HG03565 (cell line): ENCODE results near the gene TCF4.

Source experiments
- ATAC-seq: cut with Tn5 transposase; IDR thresholded peaks from one replicate; pipeline ENCODE4 v1.9.1; 2021; ENCODE audit warnings: mild to moderate bottlenecking, moderate library complexity; ENCODE audit not compliant: unreplicated experiment

The TCF4 gene

DNA sequence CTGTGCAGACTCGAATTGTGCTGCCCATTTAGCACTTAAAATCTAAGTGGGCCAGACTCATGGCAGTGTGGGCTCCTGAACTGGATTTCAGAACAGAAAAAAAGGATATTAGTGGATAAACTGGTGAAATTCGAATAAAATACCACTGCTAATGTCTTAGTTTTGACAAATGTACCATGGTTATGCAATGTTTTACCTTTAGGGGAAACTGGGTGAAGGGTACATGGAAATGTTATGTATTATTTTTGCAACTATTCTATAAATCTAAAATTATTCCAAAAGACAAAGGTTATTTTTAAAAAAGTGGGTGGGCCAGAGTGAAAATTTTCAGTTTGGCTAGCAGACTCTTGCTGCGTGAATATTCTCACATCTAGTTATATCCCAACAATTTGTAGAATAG is 368.2 kb downstream of the TCF4 start:
- ATAC-seq, result no peak

- no peak for ATAC-seq
Observed at GRCh38 chr18:55219059-55219458, 368.9 kb downstream of the TCF4 start.

- no peak for ATAC-seq
Observed at GRCh38 chr18:55214969-55215368, 373.0 kb downstream of the TCF4 start.

- ATAC-seq, result no peak
Observed at GRCh38 chr18:55214534-55214933, 373.5 kb downstream of the TCF4 start.

- ATAC-seq, result no peak
Observed at GRCh38 chr18:55213586-55213985, 374.4 kb downstream of the TCF4 start.

- ATAC-seq, result no peak
Observed at GRCh38 chr18:55206927-55207326, 381.1 kb downstream of the TCF4 start.

DNA sequence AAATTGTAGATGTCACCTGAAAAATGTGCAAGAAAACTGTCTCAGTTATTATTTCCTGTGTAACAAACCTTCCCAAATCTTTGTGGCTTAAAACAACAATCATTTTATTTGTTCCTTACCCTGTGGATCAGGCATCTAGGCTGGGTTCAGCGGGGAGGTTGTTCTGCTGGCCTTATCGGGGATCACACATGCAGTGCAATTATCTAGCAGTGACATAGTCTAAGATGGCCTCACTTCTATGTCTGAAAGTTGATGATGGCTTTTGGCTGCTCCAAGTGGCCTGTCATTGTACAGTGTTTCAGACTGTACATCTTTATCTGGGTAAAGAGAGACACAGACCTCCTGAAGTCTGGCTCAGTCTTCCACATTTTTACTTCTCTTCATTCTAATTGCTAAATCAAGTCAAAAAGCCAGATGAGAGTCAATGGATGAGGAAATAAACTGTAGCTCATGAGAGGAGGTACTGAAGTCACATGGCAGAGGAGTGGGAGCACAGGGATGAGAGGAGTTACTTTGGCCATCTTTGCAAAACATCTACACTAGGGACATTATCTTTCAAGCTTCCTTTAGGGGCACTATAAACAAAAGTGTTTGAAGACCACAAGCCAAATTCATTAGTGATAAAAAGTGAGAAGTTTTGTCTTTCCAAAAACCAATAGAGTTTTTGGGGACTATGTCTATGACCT is 385.6 kb downstream of the TCF4 start:
- ATAC-seq, result no peak

DNA sequence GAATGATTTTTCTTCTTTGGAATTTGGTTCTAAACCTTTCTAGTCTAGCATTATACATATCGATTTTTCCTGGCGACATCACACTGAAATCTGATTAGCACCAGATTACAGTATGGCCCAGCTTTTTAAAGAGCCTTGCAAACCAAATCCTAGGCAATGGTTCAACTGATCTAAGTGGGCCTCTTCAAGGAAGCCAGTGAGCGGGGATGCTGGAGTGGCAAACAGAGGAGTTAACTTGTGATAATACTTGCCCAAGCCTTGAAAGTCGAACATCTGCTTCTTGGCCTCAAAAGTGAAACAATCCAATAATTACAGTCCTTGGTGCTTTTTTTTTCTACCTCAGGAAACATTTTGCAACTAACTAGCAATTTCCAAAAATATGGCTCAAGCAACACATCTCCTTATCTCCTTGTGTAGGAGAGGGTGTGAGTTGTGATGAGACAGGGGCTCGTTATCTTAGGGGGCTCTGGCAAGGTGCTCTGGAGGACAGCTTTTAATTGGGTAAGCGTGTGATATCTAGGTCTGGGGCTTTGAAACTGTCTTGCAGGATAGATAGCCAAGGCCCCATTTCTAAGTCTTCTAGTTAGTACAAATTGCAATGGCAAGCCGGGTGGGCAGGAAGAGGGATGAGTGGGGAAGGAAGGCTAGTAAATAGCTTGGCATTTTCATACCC is 388.6 kb downstream of the TCF4 start:
- no peak for ATAC-seq

DNA sequence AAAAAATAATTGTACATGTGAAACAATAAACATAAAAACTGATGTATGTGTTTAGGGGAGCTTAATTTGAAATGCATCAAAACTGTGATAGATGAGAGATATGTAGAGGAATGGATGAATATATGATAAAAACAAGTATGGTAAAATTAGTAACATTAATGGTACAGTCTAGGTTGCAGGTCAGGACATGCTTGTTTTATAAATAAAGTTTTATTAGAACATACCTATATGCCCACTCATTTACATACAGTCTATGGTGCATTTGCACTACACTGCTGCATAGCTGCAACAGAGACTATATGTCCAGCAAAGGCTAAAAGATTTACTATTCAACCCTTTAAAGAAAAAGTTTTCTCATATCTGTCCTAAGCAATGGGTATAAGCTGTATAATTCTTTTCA is 392.1 kb downstream of the TCF4 start:
- no peak for ATAC-seq

DNA sequence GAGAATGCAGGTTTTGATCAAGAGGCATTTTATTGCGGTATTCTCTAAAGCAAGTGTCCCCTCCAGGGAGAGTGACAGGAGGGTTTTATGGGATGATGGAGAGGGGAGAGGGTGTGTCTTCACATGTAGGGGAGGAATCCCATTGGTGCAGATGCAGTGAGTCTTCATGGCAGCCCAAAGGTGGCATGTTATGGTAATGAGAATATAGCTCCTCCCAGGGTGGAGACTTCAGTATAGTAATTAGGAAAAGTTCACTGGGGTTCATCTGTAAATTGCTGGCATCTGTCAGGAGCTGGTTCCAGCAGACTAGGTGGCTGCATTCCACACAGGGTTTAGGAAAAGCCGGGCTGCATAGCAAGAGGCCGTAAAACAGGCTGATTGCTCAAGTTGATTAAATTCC is 398.0 kb downstream of the TCF4 start:
- no peak for ATAC-seq

GRCh38 chr18:55186588-55186987 is 401.4 kb downstream of the TCF4 start:
- ATAC-seq, result no peak

- no peak for ATAC-seq
Observed at GRCh38 chr18:55185391-55185790, 402.6 kb downstream of the TCF4 start.

DNA sequence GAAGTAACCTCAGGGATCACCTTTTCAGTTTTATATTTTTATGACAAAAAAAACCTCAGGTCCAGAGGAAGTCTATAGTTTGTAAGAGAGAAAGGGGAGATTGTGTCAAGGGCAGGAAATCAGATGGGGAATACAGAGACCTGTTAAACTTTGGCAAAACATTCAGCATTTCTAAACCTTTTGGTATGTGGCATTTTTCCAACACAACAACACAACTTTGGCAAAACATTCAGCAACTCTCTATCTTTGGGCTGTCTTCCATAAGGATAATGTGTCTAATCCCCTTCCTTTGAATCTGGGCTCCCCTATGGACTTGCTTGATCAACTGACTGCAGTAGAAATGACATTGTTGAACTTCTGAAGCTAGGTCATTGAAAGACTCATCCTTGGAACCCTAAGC is 408.2 kb downstream of the TCF4 start:
- no peak for ATAC-seq

DNA sequence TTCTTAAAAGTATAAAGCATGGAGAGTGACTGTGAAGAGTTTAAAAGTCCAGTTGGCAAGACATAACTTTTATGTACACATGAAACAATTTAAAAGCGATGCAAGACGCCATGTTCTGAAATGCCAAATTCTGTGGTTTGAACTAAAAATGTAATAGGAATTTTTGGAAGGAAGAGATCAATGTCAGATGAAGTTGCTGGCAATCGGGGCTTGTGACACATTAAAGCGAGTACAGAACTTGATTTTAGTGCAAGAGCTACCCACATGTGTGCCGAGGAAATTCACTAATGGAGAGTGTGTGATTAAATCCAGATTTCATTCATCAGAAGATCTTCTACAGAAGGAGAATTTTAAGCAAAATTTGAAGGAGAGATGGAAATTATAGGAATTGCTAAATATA is 408.6 kb downstream of the TCF4 start:
- no peak for ATAC-seq

DNA sequence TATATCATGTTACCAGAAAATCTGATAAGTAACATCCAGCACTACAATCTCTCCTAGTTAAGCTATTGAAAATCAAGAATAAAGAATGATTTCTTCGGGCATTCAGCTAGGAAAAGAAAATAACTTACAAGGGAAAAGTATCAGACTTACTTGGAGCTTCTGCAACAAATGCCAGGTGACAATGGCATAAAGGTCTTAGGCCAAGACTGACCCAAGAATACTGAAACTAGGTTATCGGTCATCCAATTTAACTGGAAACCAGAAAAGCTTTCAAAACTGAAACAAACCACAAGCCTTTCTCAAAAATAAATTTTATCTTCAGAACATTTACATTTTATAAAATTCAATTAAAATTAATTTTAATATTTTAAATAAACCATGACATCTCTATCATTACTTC is 414.7 kb downstream of the TCF4 start:
- no peak for ATAC-seq
